ENCODE measurements around the gene ALG1. TPM values are rescaled to one million over a fixed set of nuclear protein-coding genes. Genes with fewer than 3 reads are reported as not detected.
A peak's percentile ranks its signal among the peaks of the same experiment; 100 is the strongest.

The ALG1 gene
- total RNA-seq, 1 experiment from 2014 or later: 36.2 TPM

DNA sequence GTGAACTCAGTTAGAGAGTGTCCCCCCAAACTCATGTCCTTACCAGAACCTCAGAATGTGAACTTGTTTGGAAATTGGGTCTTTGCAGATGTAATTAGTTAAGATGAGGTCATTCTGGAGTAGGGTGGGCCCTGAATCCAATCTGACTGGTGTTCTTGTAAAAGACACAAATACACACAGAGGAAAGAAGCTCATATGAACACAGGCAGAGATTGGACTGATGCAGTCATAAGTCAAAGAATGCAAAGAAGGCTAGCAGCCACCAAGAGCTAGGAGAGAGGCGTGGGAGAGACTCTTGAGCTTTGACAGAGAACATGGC, 35.8 kb upstream of the ALG1 start:
- Mint-ChIP-seq H3K27me3 (ENCODE audit: low read depth) (peaks cover 9% of the 10 kb centered on the region), H3K4me1 (peaks cover 21 to 31% of the 10 kb centered on the region in 2 experiments), H3K4me3 (no peak overlapping the region), H3K36me3 (ENCODE audit: insufficient read depth in 1 of 3, low read depth in 3 of 3) (no peaks in the 10 kb centered on the region; a peak in 1 of 7 replicates), H3K27ac (0 out of 7 replicates have a peak overlapping the region, but pooled peaks of 1 of the 3 experiments have one; percentile 16), H3K9me3 (no peaks in the 10 kb centered on the region)
- no peak overlapping the region for H2BK12ac ChIP-seq (ENCODE audit: insufficient read length, low read depth, low read length)
- no peak overlapping the region for H2AFZ ChIP-seq (ENCODE audit: low read length)
- H3K4ac ChIP-seq (ENCODE audit: low read depth, low read length): no peak overlapping the region
- H3T11ph ChIP-seq (ENCODE audit: low read length): no peak overlapping the region
- no CpG with 5 or more reads among the region's 1 CpG for WGBS (ENCODE audit: extremely low coverage, insufficient read length, low lambda C conversion rate)
- no peaks in the 10 kb centered on the region for H3K79me2 ChIP-seq (ENCODE audit: insufficient read depth, low read length)
- no peak overlapping the region for H3K18ac ChIP-seq (ENCODE audit: insufficient read length, low read depth, low read length)
- H3K9ac ChIP-seq (ENCODE audit: extremely low read depth, insufficient read length, low read length): no peak overlapping the region
- H2BK5ac ChIP-seq (ENCODE audit: insufficient read length, low read length): no peak overlapping the region
- H3K4me1 ChIP-seq (ENCODE audit: insufficient read depth, low read length): peaks cover 9% of the 10 kb centered on the region
- no peak overlapping the region for H4K8ac ChIP-seq (replicated peaks; ENCODE audit: insufficient read length, low read depth, low read length)
- H3K14ac ChIP-seq (ENCODE audit: insufficient read depth, low read length): no peak overlapping the region
- no peaks in the 10 kb centered on the region for H4K20me1 ChIP-seq (ENCODE audit: control insufficient read depth, insufficient read depth, insufficient read length)
- no peak overlapping the region for H2BK120ac ChIP-seq (ENCODE audit: low read depth, low read length, poor library complexity, severe bottlenecking)
- H4K5ac ChIP-seq (ENCODE audit: insufficient read length, low read depth, low read length): no peak overlapping the region
- peaks cover 5% of the 10 kb centered on the region for H3K23me2 ChIP-seq (ENCODE audit: insufficient read length, low read depth, low read length, poor library complexity, severe bottlenecking)
- H2AK5ac ChIP-seq (ENCODE audit: insufficient read length, low read length): no peak overlapping the region
- no peak overlapping the region for H3K23ac ChIP-seq (ENCODE audit: insufficient read length, low read depth, low read length)
- no peak overlapping the region for H3K56ac ChIP-seq (ENCODE audit: insufficient read length, low read depth, low read length)
- no peak overlapping the region for H3K27ac ChIP-seq (ENCODE audit: insufficient read length, low read depth, low read length)
- no peak overlapping the region for H2BK15ac ChIP-seq (ENCODE audit: low read depth, low read length)
- H3K79me1 ChIP-seq (ENCODE audit: insufficient read depth, low read depth, low read length, poor library complexity, severe bottlenecking): no peaks in the 10 kb centered on the region
- no peak for DNase-seq
- no peaks in the 10 kb centered on the region for H3K9me3 ChIP-seq (ENCODE audit: control insufficient read depth, low read depth, low read length)
- no peak overlapping the region for H2BK20ac ChIP-seq (ENCODE audit: low read depth, low read length, poor library complexity, severe bottlenecking)
- H3K27me3 ChIP-seq (ENCODE audit: insufficient read depth, low read length): no peaks in the 10 kb centered on the region
- H3K4me2 ChIP-seq (ENCODE audit: insufficient read depth, insufficient read length, low read length): no peak overlapping the region
- no peak overlapping the region for H4K91ac ChIP-seq (ENCODE audit: insufficient read length, low read depth, low read length)
- TF ChIP-seq, protein P1, sequence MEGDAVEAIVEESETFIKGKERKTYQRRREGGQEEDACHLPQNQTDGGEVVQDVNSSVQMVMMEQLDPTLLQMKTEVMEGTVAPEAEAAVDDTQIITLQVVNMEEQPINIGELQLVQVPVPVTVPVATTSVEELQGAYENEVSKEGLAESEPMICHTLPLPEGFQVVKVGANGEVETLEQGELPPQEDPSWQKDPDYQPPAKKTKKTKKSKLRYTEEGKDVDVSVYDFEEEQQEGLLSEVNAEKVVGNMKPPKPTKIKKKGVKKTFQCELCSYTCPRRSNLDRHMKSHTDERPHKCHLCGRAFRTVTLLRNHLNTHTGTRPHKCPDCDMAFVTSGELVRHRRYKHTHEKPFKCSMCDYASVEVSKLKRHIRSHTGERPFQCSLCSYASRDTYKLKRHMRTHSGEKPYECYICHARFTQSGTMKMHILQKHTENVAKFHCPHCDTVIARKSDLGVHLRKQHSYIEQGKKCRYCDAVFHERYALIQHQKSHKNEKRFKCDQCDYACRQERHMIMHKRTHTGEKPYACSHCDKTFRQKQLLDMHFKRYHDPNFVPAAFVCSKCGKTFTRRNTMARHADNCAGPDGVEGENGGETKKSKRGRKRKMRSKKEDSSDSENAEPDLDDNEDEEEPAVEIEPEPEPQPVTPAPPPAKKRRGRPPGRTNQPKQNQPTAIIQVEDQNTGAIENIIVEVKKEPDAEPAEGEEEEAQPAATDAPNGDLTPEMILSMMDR (conservative IDR thresholded peaks at IDR 0.05): no peak
